Measurements from ENCODE around the gene MIER3. TPM values are rescaled to one million over a fixed set of nuclear protein-coding genes. Genes with fewer than 3 reads are reported as not detected.

The MIER3 gene
- total and polyA plus RNA-seq, 9 of the 15 experiments (the other 6 are each of a cell fraction or from before 2014, with no cell fraction given) = 4.1 to 29.3 (median 13.0) TPM

GRCh38 chr5:56977021-56977420 is 25.1 kb upstream of the MIER3 start:
- intact Hi-C loops (cut with micrococcal nuclease) = no loop called here
- POLR2A ChIA-PET = no interaction called here
- Histone ChIP-seq H3K79me2 (ENCODE audit: control insufficient read depth, insufficient read depth, low read length) (no peaks in the 10 kb centered on the region), H3K27ac (ENCODE audit: extremely low read depth, low read depth, low read length) (no peak overlapping the region), H3K9me1 (ENCODE audit: control insufficient read depth, insufficient read depth, low read length) (no peaks in the 10 kb centered on the region), H3K27me3 (ENCODE audit: control insufficient read depth in 2 of 2, insufficient read depth in 2 of 2, low read length in 2 of 2) (peaks cover 19 to 38% of the 10 kb centered on the region in 2 experiments; a peak in 4 of 5 replicates), H3K36me3 (ENCODE audit: control insufficient read depth, insufficient read depth, low read length) (no peaks in the 10 kb centered on the region), H2AFZ (ENCODE audit: low read depth, low read length) (no peak overlapping the region), H3K4me2 (ENCODE audit: insufficient read depth, low read length) (no peak overlapping the region), H3K4me3 (no peak overlapping the region), H3K4me1 (replicated peaks in 1 of 2; ENCODE audit: control insufficient read depth in 2 of 2, insufficient read depth in 2 of 2, low read length in 2 of 2) (no peaks in the 10 kb centered on the region), H4K20me1 (replicated peaks; ENCODE audit: control insufficient read depth, insufficient read depth, low read length) (no peaks in the 10 kb centered on the region), H3K9me3 (replicated peaks; ENCODE audit: control insufficient read depth, insufficient read depth, low read depth, low read length) (no peaks in the 10 kb centered on the region), H3K9ac (ENCODE audit: insufficient read depth in 1 of 2, low read depth in 2 of 2, low read length in 2 of 2) (no peak overlapping the region)
- CTCF ChIA-PET (ENCODE audit: low intra/inter-chr PET ratio) = no interaction called here
- WGBS (ENCODE audit: insufficient coverage, low coverage, missing lambda C conversion rate) = 12% methylated on average over 3 of the region's 3 CpGs
- DNase-seq (ENCODE audit: extremely low read depth in 1 of 4, low spot score in 3 of 4) (no peak), ATAC-seq (no peak), FAIRE-seq (no peak)
- TF ChIP-seq ZFX (CRISPR knock-in tag; IDR thresholded peaks at IDR 0.05) = no peak
- in situ Hi-C loops (cut with MboI) = no loop called here
- no TSS peak for BruUV-seq (replicated peaks)

- Histone ChIP-seq H3K27me3 (ENCODE audit: control insufficient read depth in 2 of 2, insufficient read depth in 2 of 2, low read length in 2 of 2) (peaks cover 15 to 21% of the 10 kb centered on the region in 2 experiments; a peak in 4 of 5 replicates), H3K9me3 (replicated peaks; ENCODE audit: control insufficient read depth, insufficient read depth, low read depth, low read length) (no peaks in the 10 kb centered on the region), H3K4me1 (replicated peaks in 1 of 2; ENCODE audit: control insufficient read depth in 2 of 2, insufficient read depth in 2 of 2, low read length in 2 of 2) (no peaks in the 10 kb centered on the region), H3K9ac (ENCODE audit: insufficient read depth in 1 of 2, low read depth in 2 of 2, low read length in 2 of 2) (no peak overlapping the region), H2AFZ (ENCODE audit: low read depth, low read length) (no peak overlapping the region), H3K79me2 (ENCODE audit: control insufficient read depth, insufficient read depth, low read length) (no peaks in the 10 kb centered on the region), H3K4me3 (no peak overlapping the region), H3K4me2 (ENCODE audit: insufficient read depth, low read length) (no peak overlapping the region), H3K36me3 (ENCODE audit: control insufficient read depth, insufficient read depth, low read length) (no peaks in the 10 kb centered on the region), H3K9me1 (ENCODE audit: control insufficient read depth, insufficient read depth, low read length) (no peaks in the 10 kb centered on the region), H4K20me1 (replicated peaks; ENCODE audit: control insufficient read depth, insufficient read depth, low read length) (no peaks in the 10 kb centered on the region; the same call in 1 of the 2 replicates), H3K27ac (ENCODE audit: extremely low read depth, low read depth, low read length) (no peak overlapping the region)
- 0% methylated on average over 2 of the region's 2 CpGs for WGBS (ENCODE audit: insufficient coverage, low coverage, missing lambda C conversion rate)
- ChIA-PET POLR2A (interaction anchor here (0.8 to 1.0 kb wide), 2 partner anchors 10 to 13 kb away, joined by 3 to 4 read pairs; no protein-coding TSS in a partner anchor), CTCF (ENCODE audit: low intra/inter-chr PET ratio) (interaction anchor here (0.6 kb wide), 1 partner anchor 628 kb away, joined by 3 read pairs; no protein-coding TSS in a partner anchor)
- DNase-seq (ENCODE audit: extremely low read depth in 1 of 4, low spot score in 3 of 4) (no peak), ATAC-seq (no peak), FAIRE-seq (no peak)
- BruUV-seq (replicated peaks) = no TSS peak
- intact Hi-C loops (cut with micrococcal nuclease) = no loop called here
- in situ Hi-C loops (cut with MboI) = no loop called here
- TF ChIP-seq NCOA2 (IDR thresholded peaks at IDR 0.05; ENCODE audit: partially characterized antibody in 2 of 2) (no peak), ZNF280A (IDR thresholded peaks at IDR 0.05; ENCODE audit: low read depth, partially characterized antibody) (no peak), HMGXB4 (CRISPR knock-in tag; IDR thresholded peaks at IDR 0.05) (no peak), MYC (IDR thresholded peaks at IDR 0.05; ENCODE audit: low read depth, low read length) (no peak), MYC (CRISPR knock-in tag; IDR thresholded peaks at IDR 0.05; ENCODE audit: borderline replicate concordance, low read depth) (no peak), PRDM10 (IDR thresholded peaks at IDR 0.05; ENCODE audit: partially characterized antibody) (no peak)
Measured at GRCh38 chr5:56974241-56974640, 22.3 kb upstream of the MIER3 start.
